Hypothalamus (tissue), 51 donors: ENCODE data around the gene EHD4.

Experiments
- DNase-seq, 51 donors: peaks; one replicate each; lab custom pipeline; 2025; lab: John Stamatoyannopoulos, UW

The EHD4 gene

DNA sequence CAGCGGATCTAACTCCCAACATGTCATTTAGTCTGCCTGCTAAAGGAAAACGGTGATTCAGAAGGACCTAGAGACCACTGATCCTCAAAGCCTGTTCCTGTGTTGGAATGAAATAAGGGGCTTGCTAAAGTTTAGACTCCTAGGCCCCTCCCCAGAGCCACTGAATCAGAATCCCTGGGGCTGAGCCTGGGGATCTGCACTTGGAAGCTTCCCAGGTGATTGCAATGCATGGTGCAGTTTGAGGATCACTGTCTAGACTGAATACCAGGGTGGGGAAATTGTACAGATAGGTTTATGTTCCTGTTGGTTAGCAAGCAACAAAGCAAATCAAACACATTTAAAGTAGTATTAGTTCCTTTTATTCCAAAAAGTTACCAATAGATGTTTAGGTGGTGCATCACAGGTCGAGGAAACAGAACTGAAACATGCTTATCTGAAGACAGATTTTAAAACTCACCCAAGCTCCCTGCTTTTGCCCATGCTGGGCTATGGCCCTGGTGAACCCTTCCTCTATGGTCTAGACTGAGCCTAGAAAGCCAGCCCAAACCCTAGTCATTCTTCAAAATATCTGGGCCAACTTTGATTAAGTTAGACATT, 48.9 kb downstream of the EHD4 start:
- DNase-seq = no peak

GRCh38 chr15:41922353-41922752, 50.0 kb downstream of the EHD4 start:
- DNase-seq = no peak

- DNase-seq = no peak
Measured at GRCh38 chr15:41921639-41922038, 50.7 kb downstream of the EHD4 start.

DNA sequence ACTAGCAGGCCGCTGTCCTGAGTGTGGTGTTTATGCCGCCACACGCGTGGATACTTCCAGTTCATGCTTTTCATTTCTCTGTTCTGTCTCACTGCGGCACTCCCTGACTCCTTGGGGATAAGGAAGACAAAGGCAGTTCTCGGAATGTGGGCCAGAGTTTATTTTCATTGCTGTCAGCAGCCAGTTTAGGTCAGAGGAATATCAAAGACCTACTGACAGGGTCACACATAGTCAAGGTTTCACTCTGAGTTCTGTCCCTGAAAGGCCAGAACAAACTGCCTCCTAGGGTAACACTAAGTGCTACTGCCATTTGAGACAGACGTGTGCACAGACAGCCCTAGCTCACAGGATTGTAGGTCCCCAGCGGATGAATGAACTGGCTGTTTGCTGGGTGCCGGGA, 51.2 kb downstream of the EHD4 start:
- DNase-seq = no peak

GRCh38 chr15:41919954-41920538, 52.3 kb downstream of the EHD4 start:
- DNase-seq = no peak

DNA sequence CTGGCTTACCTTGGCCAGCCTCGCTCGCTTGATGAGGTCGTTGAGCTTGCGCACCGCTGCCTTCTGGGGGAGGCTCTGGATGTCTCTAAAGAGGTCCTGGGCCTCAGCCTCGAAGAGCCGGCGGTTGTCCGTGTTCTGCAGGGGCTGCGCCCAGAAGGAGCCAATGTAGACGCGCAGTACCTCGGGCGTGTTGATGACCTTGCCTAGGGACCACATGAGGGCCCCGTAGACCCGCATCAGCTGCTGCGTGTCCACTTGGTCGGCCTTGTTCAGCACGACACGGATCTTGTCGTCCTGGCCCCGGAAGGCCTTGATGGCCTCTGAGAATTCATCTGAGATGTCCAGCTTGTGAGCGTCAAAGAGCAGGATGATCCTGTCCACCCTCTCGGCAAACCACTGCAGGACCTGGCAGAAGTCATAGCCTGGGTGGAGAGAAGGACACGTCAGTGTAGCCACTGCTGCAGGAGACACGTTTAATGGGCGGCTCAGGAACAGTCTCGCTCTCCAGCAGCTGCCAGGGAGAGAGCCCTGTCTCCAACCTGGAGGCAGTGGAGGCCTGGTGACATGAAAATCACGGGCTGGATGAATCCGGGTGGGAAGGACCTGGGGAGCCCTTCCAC, 53.0 kb downstream of the EHD4 start:
- DNase-seq = no peak

DNA sequence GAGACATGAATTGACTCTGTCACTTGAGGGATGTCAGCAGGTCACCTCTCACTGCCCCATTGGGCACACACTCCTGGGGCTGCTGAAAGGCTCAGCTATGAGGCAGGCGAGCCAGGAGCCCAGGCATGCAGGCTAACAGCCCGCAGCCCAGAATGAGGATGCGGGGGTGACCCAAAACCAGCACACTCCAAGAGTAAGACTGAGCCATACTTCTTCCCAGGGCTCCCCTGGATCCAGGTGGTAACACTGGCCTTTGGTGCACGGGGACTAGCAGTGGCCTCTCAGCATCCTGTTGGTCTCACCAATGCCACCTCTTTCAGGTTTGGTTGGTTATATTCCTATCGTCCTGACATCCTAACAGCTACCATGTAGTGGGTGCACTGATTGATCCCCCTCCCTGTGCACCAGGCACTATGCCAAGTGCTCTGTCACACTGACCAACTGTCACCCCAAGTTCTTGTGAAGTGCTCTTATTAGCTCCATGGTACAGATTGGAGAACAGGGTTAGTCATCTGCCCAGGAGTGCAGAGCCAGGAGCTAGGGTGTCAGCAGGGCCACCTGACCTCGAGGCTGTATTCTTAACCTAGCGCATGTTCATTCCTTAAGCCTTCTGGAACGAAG, 53.7 kb downstream of the EHD4 start:
- DNase-seq = no peak

GRCh38 chr15:41917767-41918430, 54.5 kb downstream of the EHD4 start:
- DNase-seq = peak in 1 of 51 donors; percentile 7

- DNase-seq = no peak
Measured at GRCh38 chr15:41915255-41915994, 56.9 kb downstream of the EHD4 start.

- DNase-seq = no peak
Measured at GRCh38 chr15:41914411-41914810, 57.9 kb downstream of the EHD4 start.

DNA sequence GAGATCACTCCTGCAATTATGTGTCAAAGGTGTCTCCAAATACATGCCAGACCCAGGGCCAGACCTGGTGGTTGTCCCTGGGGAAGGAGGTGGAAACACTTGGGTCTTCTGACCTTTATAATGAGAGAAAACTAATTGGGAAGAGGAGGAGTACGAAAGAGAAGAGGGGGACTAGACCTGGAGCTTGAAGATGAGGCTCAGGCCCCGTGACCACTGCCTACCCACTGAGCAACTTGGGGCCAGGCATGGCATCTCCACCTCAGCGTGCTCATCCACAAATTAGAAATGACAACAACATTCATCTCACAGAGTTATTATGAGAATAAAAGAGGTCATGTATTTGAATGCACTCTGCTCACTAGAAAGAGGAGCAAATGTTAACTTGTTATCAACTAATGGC, 59.1 kb downstream of the EHD4 start:
- no peak for DNase-seq

DNA sequence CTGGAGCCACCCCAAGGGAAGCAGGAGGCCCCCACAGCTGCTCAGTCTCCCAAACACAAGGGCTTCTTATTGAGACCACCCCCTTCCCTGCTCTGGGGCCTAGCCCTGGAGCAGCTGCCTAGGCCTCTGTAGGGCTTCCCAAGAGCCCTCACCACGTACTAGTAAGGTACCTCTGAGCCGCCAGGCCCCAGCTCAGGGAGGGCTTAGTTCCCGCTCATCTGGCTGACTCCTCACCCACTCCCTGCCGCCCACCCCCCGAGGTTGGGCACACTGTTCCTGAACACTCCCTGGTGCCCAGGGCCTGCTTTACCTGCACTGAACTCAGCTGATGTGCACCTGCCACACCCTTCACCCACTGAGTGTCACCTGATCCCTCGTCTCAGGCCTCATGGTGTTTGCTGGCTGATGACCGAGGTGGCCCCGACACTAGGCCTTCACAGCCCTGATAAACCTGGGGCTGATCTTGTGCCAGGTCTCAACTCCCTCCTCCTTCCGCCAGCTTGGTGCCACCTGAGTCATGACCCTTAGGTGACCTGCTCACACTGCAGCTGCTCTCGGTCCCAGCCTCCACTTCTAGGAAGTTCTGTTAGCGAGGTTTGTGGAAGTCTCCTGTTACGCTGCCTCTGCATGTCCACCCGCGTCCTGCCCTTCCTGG, 60.5 kb downstream of the EHD4 start:
- DNase-seq = no peak

DNA sequence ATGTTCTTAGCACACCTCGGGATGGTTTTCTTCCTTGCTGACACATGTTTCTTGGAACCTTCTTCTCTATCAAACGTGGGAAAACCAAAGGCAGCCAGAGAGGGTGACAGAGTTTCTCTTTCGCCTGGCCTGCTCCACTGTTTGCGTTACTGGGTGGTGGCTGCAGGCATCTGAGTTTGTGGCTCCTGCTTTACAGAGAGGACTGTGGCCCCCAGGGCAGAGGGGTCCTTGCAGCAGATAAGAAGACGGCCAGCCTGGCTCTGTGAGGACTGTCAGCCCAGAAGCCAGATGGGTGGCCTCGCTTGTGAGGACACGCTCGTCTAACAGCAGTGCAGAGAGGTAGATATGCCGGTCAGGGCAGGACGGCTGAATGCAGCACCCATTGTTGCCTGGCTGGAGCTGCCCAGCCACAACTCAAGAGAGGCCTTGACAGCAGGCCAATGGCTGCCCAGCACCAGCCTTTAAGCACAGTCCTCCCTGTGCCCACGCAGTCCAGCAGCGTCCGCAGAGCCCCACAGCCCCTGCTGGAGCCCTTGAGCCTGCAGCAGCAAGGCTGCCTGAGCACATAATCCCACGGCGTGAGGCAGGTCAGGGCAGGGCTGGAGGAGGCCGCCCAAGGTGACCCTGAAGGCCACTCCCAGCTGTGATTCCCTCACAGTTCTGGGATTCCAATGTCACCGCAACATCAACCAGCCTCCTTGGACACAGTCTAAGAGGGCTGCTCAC, 63.5 kb downstream of the EHD4 start:
- DNase-seq = no peak

DNA sequence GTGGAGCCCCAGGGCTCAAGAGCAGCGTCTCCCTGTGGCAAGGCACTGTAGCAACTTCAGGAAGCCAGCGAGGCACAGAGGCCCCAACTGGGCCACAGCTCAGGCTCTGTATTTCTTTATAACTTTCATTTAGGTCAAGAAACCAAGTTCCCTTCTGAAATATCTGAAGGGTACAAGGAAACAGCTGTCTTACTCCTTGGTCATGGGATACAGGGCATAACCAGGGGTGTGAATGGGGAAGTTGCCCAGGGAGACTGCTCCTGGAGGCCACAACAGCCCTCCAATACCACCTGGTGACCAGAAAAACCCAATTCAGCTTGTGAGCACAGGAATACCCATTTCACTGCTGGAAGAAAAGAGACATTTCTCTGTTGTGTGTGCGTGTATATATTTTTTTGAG, 65.2 kb downstream of the EHD4 start:
- DNase-seq = no peak

DNA sequence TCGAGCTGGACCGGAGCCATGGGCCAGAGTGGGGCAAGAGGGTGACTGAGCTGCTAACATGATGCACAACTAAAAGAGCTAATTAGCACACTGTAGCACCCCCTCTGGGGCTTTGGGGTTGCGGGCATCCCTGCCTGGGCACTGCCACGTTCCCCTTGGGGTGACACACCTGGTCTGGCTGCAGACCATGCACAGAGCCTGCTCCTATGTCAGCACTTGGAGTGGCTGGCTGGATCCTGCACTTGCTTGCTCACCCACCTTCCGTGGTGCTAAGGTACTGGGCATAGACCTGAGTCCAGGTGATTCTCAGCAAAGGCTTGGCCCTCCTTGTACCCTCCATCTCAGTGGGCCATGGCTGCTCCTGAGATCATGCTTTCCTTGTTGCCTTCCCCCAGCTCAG, 65.7 kb downstream of the EHD4 start:
- DNase-seq = no peak

DNA sequence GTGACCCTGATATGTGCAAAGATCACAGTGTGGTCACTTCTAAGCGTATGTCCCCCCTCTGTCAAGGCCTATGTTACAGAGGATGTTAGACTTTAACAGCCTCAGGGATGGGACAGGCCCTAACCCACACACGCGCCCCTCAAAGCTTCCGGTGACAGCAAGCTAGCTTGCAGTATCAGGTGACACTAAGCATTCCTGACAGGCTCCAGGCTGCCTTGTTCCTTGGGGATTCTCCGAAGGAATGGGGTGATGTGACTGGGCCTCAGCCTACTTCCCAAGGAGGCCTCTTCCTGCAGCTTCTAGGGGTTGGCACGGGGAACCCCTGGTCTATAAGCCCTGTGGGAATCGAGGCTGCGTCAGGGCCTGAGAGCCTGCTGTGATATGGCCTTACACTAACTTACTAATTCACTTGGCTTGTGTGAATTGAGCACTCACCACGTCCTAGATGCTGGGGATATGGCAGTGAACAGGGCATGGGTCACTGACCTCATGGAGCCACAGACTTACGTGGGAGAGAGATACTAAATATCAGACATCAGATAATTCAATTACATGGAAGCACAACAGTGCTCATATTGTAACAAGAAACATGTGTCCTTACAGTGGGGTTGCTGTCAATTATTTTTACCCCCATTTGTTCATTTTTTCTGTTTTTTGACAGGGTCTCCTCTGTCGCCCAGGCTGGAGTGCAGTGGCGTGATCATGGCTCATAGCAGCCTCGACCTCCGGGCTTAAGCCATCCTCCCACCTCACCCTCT, 67.1 kb downstream of the EHD4 start:
- no peak for DNase-seq

DNA sequence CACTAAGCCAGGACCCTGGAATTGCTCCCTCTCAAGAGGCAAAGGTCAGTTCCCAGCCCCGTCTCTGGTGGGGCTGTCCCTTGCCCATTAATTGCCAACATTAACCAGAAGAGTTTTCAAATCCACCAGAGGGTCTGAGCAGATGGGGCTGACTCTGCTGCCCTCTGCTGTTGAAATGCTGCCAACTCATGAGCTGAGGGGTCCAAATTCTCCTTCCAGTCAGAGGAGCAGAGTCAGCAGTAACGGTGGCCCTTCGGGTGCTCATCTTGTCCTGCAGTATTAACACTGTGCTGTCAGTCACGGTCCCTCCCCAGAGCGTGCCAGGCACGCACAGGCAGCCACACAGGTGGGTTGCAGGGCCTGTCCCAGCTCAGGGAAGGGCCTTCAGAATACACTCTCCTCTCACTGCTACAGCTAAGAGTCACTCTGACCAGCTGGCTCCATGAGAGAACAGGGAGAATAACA, 67.8 kb downstream of the EHD4 start:
- peak in 43 of 51 donors; percentile 5 to 70 (median 39) for DNase-seq

DNA sequence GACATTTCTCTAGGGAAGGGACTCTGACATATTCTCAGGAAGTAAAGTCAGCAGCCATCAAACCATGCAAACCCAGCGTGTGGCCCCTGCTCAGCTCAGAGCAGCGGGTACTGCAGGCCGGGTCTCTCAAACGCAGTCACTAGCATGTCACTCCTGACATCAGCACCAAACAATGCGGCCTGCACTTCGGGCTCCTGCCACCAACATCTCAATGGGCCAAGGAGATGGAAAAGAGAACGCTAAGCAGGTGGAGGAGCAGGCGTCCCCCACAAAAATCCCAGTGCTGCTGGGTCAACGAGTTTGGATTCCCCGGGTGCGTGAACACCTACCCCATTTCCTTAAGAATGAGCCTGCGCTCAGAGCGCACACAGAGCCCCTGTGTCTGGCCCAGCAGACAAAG, 68.6 kb downstream of the EHD4 start:
- DNase-seq = no peak

DNA sequence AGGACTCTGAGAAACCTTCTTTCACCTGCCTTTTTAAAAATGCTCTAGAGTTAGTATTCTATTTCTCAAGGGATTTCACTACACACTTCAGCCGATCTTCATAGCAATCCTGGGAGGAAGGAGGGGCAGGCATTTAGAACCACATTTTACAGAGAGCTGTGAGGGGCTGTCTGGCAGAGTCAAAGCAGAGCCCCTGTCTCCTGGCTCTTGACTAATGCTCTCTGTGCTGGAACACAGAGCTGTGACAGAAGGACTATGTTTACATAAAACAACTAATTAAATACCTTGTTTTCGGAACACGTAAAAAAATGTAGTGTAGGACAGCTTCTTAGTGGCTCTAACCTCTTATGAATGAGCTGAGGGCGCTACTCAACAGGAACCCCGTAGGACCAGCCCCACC, 70.9 kb downstream of the EHD4 start:
- no peak for DNase-seq
